ENCODE measurements around the gene TAS2R7.
A peak's percentile ranks its signal among the peaks of the same experiment; 100 is the strongest.
"Not testable (repeated sequence)": the region's sequence is repeated elsewhere in the genome, so short reads cannot be mapped to it uniquely, and the experiment has no call there.

TAS2R7 gene

DNA sequence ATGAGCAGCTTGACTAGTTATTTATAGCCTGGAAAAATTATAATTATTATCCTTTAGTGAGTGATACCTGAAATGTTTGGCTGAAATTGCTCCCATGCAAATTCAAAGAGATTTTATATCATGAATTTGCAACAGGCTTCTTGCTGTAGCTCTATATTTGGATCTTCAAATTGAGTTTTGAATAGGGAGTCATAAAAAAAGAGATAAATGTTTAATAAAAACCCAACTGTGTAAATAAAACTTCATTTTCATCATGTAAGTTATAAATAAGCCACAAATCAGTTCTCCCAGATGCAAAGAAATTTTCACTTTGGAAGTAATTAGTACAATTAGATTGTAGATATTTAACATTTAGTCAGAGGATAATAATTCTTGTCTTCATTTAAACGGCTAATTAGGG is 4.8 kb upstream of the TAS2R7 start, which contains the start of gene TAS2R8:
Gene TAS2R8, minus strand, starts transcription at position 101 of the 400 bp plus-strand sequence. CDS start 306 bp downstream, outside the sequence.
- H3K4me1 ChIP-seq (ENCODE audit: control insufficient read depth, insufficient read depth, low read length), result no peaks in the 10 kb centered on the region
- no peak within 1 kb of the TSS for H3K4me3 ChIP-seq (ENCODE audit: low read length)
- no peaks in the 10 kb centered on the region for H3K36me3 ChIP-seq (ENCODE audit: insufficient read depth, low read length)
- no peaks in the 10 kb centered on the region for H3K9me3 ChIP-seq (replicated peaks; ENCODE audit: low read length)
- no peak within 1 kb of the TSS for H3K9ac ChIP-seq (ENCODE audit: low read depth, low read length)
- no peaks in the 10 kb centered on the region for H3K27me3 ChIP-seq (ENCODE audit: control insufficient read depth, insufficient read depth, low read length)
- H3K4me2 ChIP-seq (ENCODE audit: low read length), result no peak within 1 kb of the TSS

DNA sequence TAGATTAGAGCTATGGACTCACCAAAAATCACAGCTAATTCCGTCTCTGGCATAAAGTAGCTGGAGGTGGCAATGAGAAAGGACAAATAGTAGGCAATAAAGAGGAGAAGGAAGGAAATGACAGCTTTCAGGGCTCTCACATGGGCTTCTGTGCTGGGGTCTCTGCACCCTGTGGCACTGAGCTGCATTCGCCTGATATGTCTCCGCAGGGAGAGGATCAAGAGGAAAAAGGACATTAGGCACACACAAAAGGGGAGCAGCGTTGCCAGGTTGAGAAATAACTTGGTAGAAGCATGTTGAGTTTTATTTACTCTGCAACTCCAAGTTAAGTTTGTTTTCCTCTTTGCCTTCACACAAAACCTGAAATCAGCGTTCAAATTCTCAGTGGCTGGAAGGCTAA is 686 bp downstream of the TAS2R7 start:
- H3K4me3 ChIP-seq (ENCODE audit: low read length), result no peak overlapping the region
- H3K4me1 ChIP-seq (ENCODE audit: control insufficient read depth, insufficient read depth, low read length), result no peaks in the 10 kb centered on the region
- H3K9me3 ChIP-seq (replicated peaks; ENCODE audit: low read length), result no peaks in the 10 kb centered on the region
- H3K36me3 ChIP-seq (ENCODE audit: insufficient read depth, low read length), result no peaks in the 10 kb centered on the region
- no peak overlapping the region for H3K4me2 ChIP-seq (ENCODE audit: low read length)
- no peak overlapping the region for H3K9ac ChIP-seq (ENCODE audit: low read depth, low read length)
- H3K27me3 ChIP-seq (ENCODE audit: control insufficient read depth, insufficient read depth, low read length), result no peaks in the 10 kb centered on the region

DNA sequence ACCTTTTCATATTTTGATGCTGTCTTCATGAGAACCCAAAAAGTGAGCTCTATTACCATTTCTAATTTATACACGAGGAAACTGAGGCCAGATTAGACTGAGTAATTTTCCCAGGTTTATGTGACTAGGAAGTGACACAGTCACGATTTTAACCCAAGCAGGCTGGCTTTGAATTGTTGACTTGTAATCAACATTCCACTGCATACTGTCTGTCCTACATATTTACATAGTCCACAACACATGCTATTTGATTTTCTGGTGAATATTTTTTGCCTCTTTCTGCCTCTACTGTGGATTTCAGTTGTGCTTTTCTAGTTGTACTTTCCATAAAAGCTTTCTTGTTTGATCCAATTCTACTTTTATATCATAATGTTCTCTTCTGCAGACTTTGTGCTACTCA is 8.2 kb downstream of the TAS2R7 start:
- H3K4me2 ChIP-seq (ENCODE audit: low read length), result no peak overlapping the region
- no peak overlapping the region for H3K9ac ChIP-seq (ENCODE audit: low read depth, low read length)

DNA sequence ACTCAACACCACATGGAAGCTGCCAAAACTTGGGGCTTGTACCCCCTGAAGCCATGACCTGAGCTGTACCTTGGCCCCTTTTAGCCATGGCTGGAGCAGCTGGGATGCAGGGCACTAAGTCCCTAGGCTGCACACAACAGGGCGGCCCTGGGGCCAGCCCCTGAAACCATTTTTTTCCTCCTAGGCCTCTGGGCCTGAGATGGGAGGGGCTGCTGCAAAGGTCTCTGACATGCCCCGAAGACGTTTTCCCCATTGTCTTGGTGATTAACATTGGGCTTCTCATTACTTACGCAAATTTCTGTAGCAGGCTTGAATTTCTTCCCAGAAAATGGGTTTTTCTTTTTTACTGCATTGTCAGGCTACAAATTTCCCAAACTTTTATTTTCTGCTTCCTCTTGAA is 10.7 kb downstream of the TAS2R7 start:
- H3K9me3 ChIP-seq (replicated peaks; ENCODE audit: low read length); H3K4me2 ChIP-seq (ENCODE audit: low read length); H3K9ac ChIP-seq (ENCODE audit: low read depth, low read length); H3K4me3 ChIP-seq (ENCODE audit: low read length); H3K27me3 ChIP-seq (ENCODE audit: control insufficient read depth, insufficient read depth, low read length); H3K4me1 ChIP-seq (ENCODE audit: control insufficient read depth, insufficient read depth, low read length); H3K36me3 ChIP-seq (ENCODE audit: insufficient read depth, low read length): not testable (repeated sequence)

More for the DNA sequence above, 8.2 kb downstream of the TAS2R7 start:
- Histone ChIP-seq H3K9me3 (replicated peaks; ENCODE audit: low read length) (no peaks in the 10 kb centered on the region), H3K4me1 (ENCODE audit: control insufficient read depth, insufficient read depth, low read length) (no peaks in the 10 kb centered on the region), H3K36me3 (ENCODE audit: insufficient read depth, low read length) (no peaks in the 10 kb centered on the region), H3K27me3 (ENCODE audit: control insufficient read depth, insufficient read depth, low read length) (no peaks in the 10 kb centered on the region), H3K4me3 (ENCODE audit: low read length) (no peak overlapping the region)

DNA sequence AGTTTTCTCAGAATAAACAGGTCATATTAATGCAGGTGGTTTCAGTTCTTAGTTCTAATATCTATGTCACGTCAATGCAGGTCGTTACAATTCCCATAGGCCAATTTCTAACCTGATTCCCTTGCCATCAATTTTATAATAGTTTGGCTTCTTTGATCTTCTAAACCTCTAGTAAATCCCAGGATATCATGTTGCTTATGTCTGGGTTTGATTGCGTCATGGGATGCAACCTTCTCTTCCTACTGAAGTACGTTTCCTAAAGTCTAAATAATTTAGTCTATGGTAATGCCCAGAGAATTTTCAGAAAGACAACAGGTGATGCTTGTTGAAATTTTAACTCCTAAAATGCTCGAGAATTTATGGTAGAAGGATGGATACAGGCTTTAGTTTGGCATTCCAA is 19.2 kb downstream of the TAS2R7 start:
- no peaks in the 10 kb centered on the region for H3K4me1 ChIP-seq (ENCODE audit: control insufficient read depth, insufficient read depth, low read length)
- H3K9me3 ChIP-seq (replicated peaks; ENCODE audit: low read length), result no peaks in the 10 kb centered on the region
- no peak overlapping the region for H3K4me3 ChIP-seq (ENCODE audit: low read length)
- H3K9ac ChIP-seq (ENCODE audit: low read depth, low read length), result no peak overlapping the region
- no peak overlapping the region for H3K4me2 ChIP-seq (ENCODE audit: low read length)
- H3K36me3 ChIP-seq (ENCODE audit: insufficient read depth, low read length), result no peaks in the 10 kb centered on the region
- no peaks in the 10 kb centered on the region for H3K27me3 ChIP-seq (ENCODE audit: control insufficient read depth, insufficient read depth, low read length)

DNA sequence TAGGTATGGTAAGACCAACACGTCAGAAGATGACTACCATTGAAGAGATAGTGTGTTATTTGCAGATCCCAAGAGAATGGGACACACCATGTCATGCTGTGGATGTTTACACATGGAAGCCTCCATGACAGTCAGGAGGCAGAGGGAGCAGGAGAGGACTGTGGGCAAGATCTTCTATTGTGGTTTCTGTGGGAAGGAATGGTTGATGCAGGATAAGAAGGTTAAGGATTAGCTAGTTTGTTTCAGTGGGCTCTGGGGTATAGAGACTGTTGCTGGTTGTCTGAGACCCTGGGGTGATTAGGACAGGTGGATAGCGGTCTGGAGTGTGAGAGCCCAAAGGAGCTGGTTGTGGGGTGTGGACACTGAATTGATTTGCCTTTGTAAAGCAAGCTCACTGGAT is 23.3 kb downstream of the TAS2R7 start:
- Histone ChIP-seq H3K9me3 (replicated peaks; ENCODE audit: low read length) (no peaks in the 10 kb centered on the region), H3K4me2 (ENCODE audit: low read length) (no peak overlapping the region), H3K36me3 (ENCODE audit: insufficient read depth, low read length) (no peaks in the 10 kb centered on the region), H3K4me1 (ENCODE audit: control insufficient read depth, insufficient read depth, low read length) (no peaks in the 10 kb centered on the region), H3K27me3 (ENCODE audit: control insufficient read depth, insufficient read depth, low read length) (peaks cover 16% of the 10 kb centered on the region), H3K9ac (ENCODE audit: low read depth, low read length) (no peak overlapping the region), H3K4me3 (ENCODE audit: low read length) (no peak overlapping the region)

DNA sequence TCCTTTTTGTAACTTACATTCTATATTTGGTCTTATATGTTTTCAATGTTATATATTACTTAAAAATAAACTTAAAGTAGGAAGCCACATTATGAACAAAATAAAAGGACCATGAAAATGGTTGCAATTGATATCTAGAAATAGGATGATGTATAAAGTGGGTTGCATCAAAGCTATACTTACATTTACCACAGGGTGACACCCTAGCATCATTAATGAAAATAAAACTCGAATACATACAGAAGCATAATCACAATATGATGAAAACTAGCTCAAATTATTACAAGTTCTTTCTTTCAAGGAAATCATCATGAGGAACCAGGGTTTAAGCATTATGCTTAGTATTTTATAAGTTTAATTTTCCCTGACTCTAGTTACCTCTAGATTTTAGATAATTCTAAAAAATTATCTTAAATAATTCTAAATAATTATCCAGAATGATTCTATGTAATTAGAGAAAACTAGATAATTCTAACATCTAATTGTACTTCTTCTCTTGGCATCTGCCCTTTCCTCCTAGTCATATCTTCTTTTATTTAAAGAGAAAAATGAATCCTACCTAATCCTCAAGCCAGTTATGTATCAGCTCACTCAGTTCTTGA is 31.2 kb downstream of the TAS2R7 start:
- H3K4me3 ChIP-seq (ENCODE audit: low read length), result no peak overlapping the region
- H3K9me3 ChIP-seq (replicated peaks; ENCODE audit: low read length), result no peaks in the 10 kb centered on the region
- no peak overlapping the region for H3K9ac ChIP-seq (ENCODE audit: low read depth, low read length)
- no peak overlapping the region for H3K4me2 ChIP-seq (ENCODE audit: low read length)
- peaks cover 83% of the 10 kb centered on the region for H3K27me3 ChIP-seq (ENCODE audit: control insufficient read depth, insufficient read depth, low read length)
- H3K36me3 ChIP-seq (ENCODE audit: insufficient read depth, low read length), result no peaks in the 10 kb centered on the region
- H3K4me1 ChIP-seq (ENCODE audit: control insufficient read depth, insufficient read depth, low read length), result no peaks in the 10 kb centered on the region

DNA sequence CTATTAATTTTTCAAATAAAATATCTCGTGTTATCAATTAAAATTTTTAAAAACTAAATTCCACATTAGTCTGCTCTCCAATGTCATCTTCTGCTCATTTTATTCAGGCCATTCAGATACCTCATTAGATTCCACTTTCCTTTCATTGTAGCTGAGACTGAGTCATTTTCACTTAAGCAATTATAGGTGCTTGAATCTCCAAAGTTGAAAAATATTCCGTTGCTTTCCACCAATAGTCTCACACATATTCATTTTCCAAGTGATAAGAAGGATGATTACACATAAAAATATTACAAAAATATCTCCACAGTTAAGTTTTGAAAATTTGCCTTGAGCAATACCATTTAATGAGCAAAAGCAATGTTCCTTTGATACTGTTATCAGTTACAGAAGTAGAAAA is 42.8 kb downstream of the TAS2R7 start:
- Histone ChIP-seq H3K4me2 (ENCODE audit: low read length) (no peak overlapping the region), H3K4me1 (ENCODE audit: control insufficient read depth, insufficient read depth, low read length) (no peaks in the 10 kb centered on the region)

DNA sequence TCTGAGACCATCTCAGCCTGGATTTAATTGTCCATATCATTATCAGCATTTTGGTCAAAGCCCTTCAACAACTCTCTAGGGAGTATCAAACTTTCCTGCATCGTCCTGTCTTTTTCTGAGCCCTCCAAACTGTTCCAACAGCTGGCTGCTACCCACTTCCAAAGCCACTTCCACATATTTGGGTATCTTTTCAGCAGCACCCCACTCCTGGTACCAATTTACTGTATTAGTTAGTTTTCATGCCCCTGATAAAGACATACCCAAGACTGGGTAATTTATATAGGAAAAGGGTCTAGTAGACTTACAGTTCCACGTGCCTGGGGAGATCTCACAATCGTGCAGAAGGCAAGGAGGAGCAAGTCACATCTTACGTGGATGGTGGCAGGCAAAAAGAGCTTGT is 46.2 kb downstream of the TAS2R7 start:
- H3K36me3 ChIP-seq (ENCODE audit: insufficient read depth, low read length), result no peaks in the 10 kb centered on the region
- H3K9me3 ChIP-seq (replicated peaks; ENCODE audit: low read length), result no peaks in the 10 kb centered on the region
- peaks cover 8% of the 10 kb centered on the region for H3K4me1 ChIP-seq (ENCODE audit: control insufficient read depth, insufficient read depth, low read length)
- no peak overlapping the region for H3K4me3 ChIP-seq (ENCODE audit: low read length)
- H3K27me3 ChIP-seq (ENCODE audit: control insufficient read depth, insufficient read depth, low read length), result peaks cover 28% of the 10 kb centered on the region
- no peak overlapping the region for H3K9ac ChIP-seq (ENCODE audit: low read depth, low read length)
- H3K4me2 ChIP-seq (ENCODE audit: low read length), result no peak overlapping the region

More for the DNA sequence above, 42.8 kb downstream of the TAS2R7 start:
- H3K4me3 ChIP-seq (ENCODE audit: low read length), result no peak overlapping the region
- H3K27me3 ChIP-seq (ENCODE audit: control insufficient read depth, insufficient read depth, low read length), result peaks cover 51% of the 10 kb centered on the region
- H3K9me3 ChIP-seq (replicated peaks; ENCODE audit: low read length), result no peaks in the 10 kb centered on the region
- no peak overlapping the region for H3K9ac ChIP-seq (ENCODE audit: low read depth, low read length)
- no peaks in the 10 kb centered on the region for H3K36me3 ChIP-seq (ENCODE audit: insufficient read depth, low read length)

DNA sequence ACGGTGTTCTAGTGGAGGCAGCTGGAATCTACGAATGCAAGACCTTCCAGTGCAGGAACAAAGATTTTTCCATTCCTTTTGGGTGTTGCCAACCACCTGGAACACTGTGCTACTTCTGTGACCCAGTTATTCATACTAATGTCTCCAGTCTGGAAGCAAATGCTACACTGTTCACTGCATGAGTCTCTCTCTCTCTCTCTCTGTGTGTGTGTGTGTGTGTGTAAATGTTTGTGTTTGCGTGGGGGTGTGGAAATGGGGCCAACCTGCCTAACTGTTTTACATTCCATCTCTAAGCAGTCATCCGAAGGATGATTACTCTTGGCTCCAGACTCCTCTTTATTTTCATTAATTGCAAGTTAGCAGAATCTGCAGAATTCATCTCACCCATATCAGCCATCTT is 49.4 kb downstream of the TAS2R7 start:
- H3K4me2 ChIP-seq (ENCODE audit: low read length), result peak overlapping the region; percentile 4

More for the DNA sequence above, 49.4 kb downstream of the TAS2R7 start:
- Histone ChIP-seq H3K9me3 (replicated peaks; ENCODE audit: low read length) (no peaks in the 10 kb centered on the region), H3K4me1 (ENCODE audit: control insufficient read depth, insufficient read depth, low read length) (peaks cover 8% of the 10 kb centered on the region), H3K9ac (ENCODE audit: low read depth, low read length) (no peak overlapping the region), H3K27me3 (ENCODE audit: control insufficient read depth, insufficient read depth, low read length) (peaks cover 2% of the 10 kb centered on the region), H3K4me3 (ENCODE audit: low read length) (no peak overlapping the region), H3K36me3 (ENCODE audit: insufficient read depth, low read length) (no peaks in the 10 kb centered on the region)
